ENCODE data around the gene TMEM203. TPM values are rescaled to one million over a fixed set of nuclear protein-coding genes. Genes with fewer than 3 reads are reported as not detected.

The TMEM203 gene
- total and polyA plus RNA-seq, 2 of the 4 experiments (the other 2 are of a cell fraction), result 18.8 to 40.6 TPM

DNA sequence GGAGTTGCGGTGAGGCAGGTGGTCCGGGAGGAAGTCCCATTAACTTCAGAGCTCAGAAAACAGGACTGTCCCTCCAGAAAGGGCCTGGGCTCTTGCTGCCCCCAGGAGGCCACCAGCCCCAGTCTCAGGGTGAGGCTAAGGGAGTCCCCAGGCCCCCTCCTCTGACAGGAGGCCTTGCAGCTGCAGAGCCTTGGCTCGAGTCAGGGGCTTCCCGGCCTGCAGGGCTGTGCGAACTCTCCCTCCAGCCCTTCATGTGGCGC lies 42.4 kb upstream of the TMEM203 start:
- H3K27me3 ChIP-seq (ENCODE audit: control insufficient read depth, insufficient read depth, low read length), result no peaks in the 10 kb centered on the region
- H4K91ac ChIP-seq (ENCODE audit: insufficient read depth, low read depth, low read length), result no peak overlapping the region
- no peak overlapping the region for H3K23ac ChIP-seq (ENCODE audit: low read depth, low read length)
- no peak overlapping the region for H2AK5ac ChIP-seq (ENCODE audit: low read depth, low read length)
- H3K9me3 ChIP-seq (ENCODE audit: control insufficient read depth, insufficient read depth, low read length), result no peaks in the 10 kb centered on the region
- ChIA-PET POLR2A (ENCODE audit: unreplicated experiment) (no interaction called here), CTCF (no interaction called here)
- no peak overlapping the region for H2BK15ac ChIP-seq (ENCODE audit: low read depth, low read length)
- no peak overlapping the region for H4K5ac ChIP-seq (ENCODE audit: low read depth, low read length)
- no peak overlapping the region for H3K18ac ChIP-seq (ENCODE audit: low read depth, low read length)
- H3K27ac ChIP-seq (ENCODE audit: insufficient read depth, low read length), result no peak overlapping the region
- H3K14ac ChIP-seq (replicated peaks; ENCODE audit: low read depth, low read length), result no peak overlapping the region
- ATAC-seq (ENCODE audit: low read depth), result no peak
- dilution Hi-C loops (cut with HindIII; ENCODE audit: low sequenced_read_pairs, unreplicated experiment), result no loop called here
- peak overlapping the region; percentile 58 for H2AK9ac ChIP-seq (replicated peaks; ENCODE audit: low read depth, low read length, poor library complexity)
- TF ChIP-seq RAD21 (IDR thresholded peaks at IDR 0.05; ENCODE audit: low read length), result no peak
- TF ChIP-seq, protein P1, sequence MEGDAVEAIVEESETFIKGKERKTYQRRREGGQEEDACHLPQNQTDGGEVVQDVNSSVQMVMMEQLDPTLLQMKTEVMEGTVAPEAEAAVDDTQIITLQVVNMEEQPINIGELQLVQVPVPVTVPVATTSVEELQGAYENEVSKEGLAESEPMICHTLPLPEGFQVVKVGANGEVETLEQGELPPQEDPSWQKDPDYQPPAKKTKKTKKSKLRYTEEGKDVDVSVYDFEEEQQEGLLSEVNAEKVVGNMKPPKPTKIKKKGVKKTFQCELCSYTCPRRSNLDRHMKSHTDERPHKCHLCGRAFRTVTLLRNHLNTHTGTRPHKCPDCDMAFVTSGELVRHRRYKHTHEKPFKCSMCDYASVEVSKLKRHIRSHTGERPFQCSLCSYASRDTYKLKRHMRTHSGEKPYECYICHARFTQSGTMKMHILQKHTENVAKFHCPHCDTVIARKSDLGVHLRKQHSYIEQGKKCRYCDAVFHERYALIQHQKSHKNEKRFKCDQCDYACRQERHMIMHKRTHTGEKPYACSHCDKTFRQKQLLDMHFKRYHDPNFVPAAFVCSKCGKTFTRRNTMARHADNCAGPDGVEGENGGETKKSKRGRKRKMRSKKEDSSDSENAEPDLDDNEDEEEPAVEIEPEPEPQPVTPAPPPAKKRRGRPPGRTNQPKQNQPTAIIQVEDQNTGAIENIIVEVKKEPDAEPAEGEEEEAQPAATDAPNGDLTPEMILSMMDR (conservative IDR thresholded peaks at IDR 0.05; ENCODE audit: low read depth, low read length), result no peak
- TF ChIP-seq, protein P2, sequence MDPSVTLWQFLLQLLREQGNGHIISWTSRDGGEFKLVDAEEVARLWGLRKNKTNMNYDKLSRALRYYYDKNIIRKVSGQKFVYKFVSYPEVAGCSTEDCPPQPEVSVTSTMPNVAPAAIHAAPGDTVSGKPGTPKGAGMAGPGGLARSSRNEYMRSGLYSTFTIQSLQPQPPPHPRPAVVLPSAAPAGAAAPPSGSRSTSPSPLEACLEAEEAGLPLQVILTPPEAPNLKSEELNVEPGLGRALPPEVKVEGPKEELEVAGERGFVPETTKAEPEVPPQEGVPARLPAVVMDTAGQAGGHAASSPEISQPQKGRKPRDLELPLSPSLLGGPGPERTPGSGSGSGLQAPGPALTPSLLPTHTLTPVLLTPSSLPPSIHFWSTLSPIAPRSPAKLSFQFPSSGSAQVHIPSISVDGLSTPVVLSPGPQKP (IDR thresholded peaks at IDR 0.05; ENCODE audit: borderline replicate concordance, low read depth, low read length), result no peak
- TF ChIP-seq FOS (IDR thresholded peaks at IDR 0.05; ENCODE audit: low read depth, low read length), result no peak
- no peak for TF ChIP-seq MXI1 (IDR thresholded peaks at IDR 0.05; ENCODE audit: borderline replicate concordance, low read depth, low read length)
- no peak for TF ChIP-seq CHD1 (IDR thresholded peaks at IDR 0.05; ENCODE audit: low read depth, low read length)
- TF ChIP-seq POLR2A (IDR thresholded peaks at IDR 0.05; ENCODE audit: low read depth, low read length), result no peak
- no peak for TF ChIP-seq MAZ (IDR thresholded peaks at IDR 0.05; ENCODE audit: borderline replicate concordance, low read depth, low read length)
- no peak for TF ChIP-seq BHLHE40 (IDR thresholded peaks at IDR 0.05; ENCODE audit: low read depth, low read length)
- TF ChIP-seq, protein P3, sequence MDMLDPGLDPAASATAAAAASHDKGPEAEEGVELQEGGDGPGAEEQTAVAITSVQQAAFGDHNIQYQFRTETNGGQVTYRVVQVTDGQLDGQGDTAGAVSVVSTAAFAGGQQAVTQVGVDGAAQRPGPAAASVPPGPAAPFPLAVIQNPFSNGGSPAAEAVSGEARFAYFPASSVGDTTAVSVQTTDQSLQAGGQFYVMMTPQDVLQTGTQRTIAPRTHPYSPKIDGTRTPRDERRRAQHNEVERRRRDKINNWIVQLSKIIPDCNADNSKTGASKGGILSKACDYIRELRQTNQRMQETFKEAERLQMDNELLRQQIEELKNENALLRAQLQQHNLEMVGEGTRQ (IDR thresholded peaks at IDR 0.05; ENCODE audit: low read depth, low read length), result no peak
- TF ChIP-seq RFX5 (IDR thresholded peaks at IDR 0.05; ENCODE audit: low read depth, low read length), result no peak
- no peak for TF ChIP-seq MAFK (IDR thresholded peaks at IDR 0.05; ENCODE audit: low read depth, low read length)
- TF ChIP-seq CEBPB (IDR thresholded peaks at IDR 0.05; ENCODE audit: low read depth, low read length), result no peak
- no peak for TF ChIP-seq RCOR1 (IDR thresholded peaks at IDR 0.05; ENCODE audit: insufficient replicate concordance, low read length)
- no peak for TF ChIP-seq NFE2L2 (IDR thresholded peaks at IDR 0.05; ENCODE audit: low read depth, low read length)
- no peak overlapping the region for H2AFZ ChIP-seq (replicated peaks; ENCODE audit: low read length, poor library complexity)
- H3K9ac ChIP-seq (ENCODE audit: low read depth, low read length), result no peak overlapping the region
- peaks cover 19% of the 10 kb centered on the region for H4K20me1 ChIP-seq (ENCODE audit: insufficient read depth, low read length)
- H2BK120ac ChIP-seq (ENCODE audit: low read depth, low read length), result no peak overlapping the region
- no peak overlapping the region for H4K8ac ChIP-seq (ENCODE audit: low read depth in 2 of 2, low read length in 2 of 2)
- DNase-seq, result no peak
- in situ Hi-C loops (cut with MboI; ENCODE audit: low sequenced_read_pairs), result no loop called here
- WGBS, 2 experiments (ENCODE audit: extremely low coverage in 2 of 2, insufficient read length in 1 of 2), result no CpG with 5 or more reads among the region's 6 CpGs
- H3K4me2 ChIP-seq (ENCODE audit: low read depth, low read length), result no peak overlapping the region
- no peak overlapping the region for H3K56ac ChIP-seq (ENCODE audit: extremely low read depth, insufficient read depth, low read length)
- no peak overlapping the region for H3K4ac ChIP-seq (ENCODE audit: low read depth, low read length)
- no peak overlapping the region for H3K4me3 ChIP-seq (ENCODE audit: insufficient read depth, low read depth, low read length)
- H3K9me1 ChIP-seq (ENCODE audit: insufficient read depth, low read length), result peaks cover 4% of the 10 kb centered on the region
- peaks cover 3 to 17% of the 10 kb centered on the region in 2 experiments; a peak in 3 of 4 replicates for H3K79me1 ChIP-seq (ENCODE audit: low read depth in 1 of 2, low read length in 2 of 2)
- no peak overlapping the region for H2BK5ac ChIP-seq (ENCODE audit: low read depth, low read length, poor library complexity, severe bottlenecking)
- BruUV-seq (replicated peaks), result no TSS peak
- H2BK20ac ChIP-seq (ENCODE audit: low read depth, low read length), result no peak overlapping the region
- H3K4me1 ChIP-seq (ENCODE audit: control insufficient read depth, insufficient read depth, low read length), result peaks cover 5% of the 10 kb centered on the region; the same call in 1 of the 2 replicates
- H3K36me3 ChIP-seq (ENCODE audit: control insufficient read depth, insufficient read depth, low read length), result peaks cover 9% of the 10 kb centered on the region
- intact Hi-C loops (cut with micrococcal nuclease), result no loop called here

All from IMR-90 (cell line).